ENCODE results near the gene LONP2.

DNA sequence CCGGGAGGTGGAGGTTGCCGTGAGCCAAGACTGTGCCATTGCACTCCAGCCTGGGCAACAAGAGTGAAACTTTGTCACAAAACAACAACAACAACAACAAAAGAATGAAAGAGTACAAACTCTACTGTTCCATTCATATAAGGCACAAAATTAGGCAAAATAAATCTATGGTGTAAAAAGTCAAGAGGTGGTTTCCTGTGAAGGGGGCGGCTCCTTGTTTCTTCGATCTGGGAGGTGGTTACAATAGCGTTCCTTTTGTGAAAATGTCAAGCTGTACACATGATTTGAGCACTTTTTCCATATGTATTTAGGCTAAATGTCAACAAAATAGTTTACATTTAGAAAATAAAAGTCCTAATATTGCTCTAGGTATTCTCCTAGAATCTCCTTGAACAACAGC is 134.2 kb downstream of the LONP2 start:
- no peak for TF ChIP-seq EZH2 (optimal IDR thresholded peaks at IDR 0.05; ENCODE audit: low read depth, low read length)
- TF ChIP-seq, protein P1, sequence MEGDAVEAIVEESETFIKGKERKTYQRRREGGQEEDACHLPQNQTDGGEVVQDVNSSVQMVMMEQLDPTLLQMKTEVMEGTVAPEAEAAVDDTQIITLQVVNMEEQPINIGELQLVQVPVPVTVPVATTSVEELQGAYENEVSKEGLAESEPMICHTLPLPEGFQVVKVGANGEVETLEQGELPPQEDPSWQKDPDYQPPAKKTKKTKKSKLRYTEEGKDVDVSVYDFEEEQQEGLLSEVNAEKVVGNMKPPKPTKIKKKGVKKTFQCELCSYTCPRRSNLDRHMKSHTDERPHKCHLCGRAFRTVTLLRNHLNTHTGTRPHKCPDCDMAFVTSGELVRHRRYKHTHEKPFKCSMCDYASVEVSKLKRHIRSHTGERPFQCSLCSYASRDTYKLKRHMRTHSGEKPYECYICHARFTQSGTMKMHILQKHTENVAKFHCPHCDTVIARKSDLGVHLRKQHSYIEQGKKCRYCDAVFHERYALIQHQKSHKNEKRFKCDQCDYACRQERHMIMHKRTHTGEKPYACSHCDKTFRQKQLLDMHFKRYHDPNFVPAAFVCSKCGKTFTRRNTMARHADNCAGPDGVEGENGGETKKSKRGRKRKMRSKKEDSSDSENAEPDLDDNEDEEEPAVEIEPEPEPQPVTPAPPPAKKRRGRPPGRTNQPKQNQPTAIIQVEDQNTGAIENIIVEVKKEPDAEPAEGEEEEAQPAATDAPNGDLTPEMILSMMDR (IDR thresholded peaks at IDR 0.05; ENCODE audit: low read length), result no peak
